ENCODE measurements around the gene PHC2.
"Not testable (repeated sequence)": the region's sequence is repeated elsewhere in the genome, so short reads cannot be mapped to it uniquely, and the experiment has no call there.

The PHC2 gene

DNA sequence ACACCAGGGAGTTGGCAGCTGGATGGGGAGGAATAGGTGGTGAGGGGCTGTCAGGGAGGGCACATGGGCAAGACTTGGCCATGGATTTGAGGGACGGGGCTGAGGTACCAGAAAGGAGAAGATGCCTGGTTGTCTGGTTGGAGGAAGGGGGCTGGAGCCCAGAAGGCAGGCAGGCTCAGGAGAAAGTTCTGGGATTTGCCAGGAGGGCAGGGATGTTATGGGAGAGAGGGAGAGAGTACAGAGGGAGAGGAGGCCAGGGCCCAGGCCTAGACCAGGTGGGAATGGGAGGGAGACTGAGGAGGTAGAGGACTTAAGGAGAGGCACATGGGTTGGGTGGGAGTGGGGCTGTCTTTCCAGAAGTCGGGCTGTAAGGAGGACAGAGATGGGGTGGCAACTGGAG, 114.3 kb downstream of the PHC2 start:
- no peak overlapping the region for H3K27ac ChIP-seq
- no peak overlapping the region for H3K4me3 ChIP-seq (ENCODE audit: low read depth, low read length)
- H3K4me2 ChIP-seq (ENCODE audit: low read length) = no peak overlapping the region
- H3K79me2 ChIP-seq = no peaks in the 10 kb centered on the region
- no peaks in the 10 kb centered on the region for H3K27me3 ChIP-seq (ENCODE audit: control insufficient read depth, insufficient read depth, low read length)
- H2AFZ ChIP-seq = no peak overlapping the region
- no peaks in the 10 kb centered on the region for H3K9me3 ChIP-seq (ENCODE audit: control insufficient read depth, low read length)
- H3K4me1 ChIP-seq = no peaks in the 10 kb centered on the region
- H3K36me3 ChIP-seq (ENCODE audit: control insufficient read depth, insufficient read depth, low read length) = no peaks in the 10 kb centered on the region
- no peak overlapping the region for H3K9ac ChIP-seq
- TF ChIP-seq, protein P1, sequence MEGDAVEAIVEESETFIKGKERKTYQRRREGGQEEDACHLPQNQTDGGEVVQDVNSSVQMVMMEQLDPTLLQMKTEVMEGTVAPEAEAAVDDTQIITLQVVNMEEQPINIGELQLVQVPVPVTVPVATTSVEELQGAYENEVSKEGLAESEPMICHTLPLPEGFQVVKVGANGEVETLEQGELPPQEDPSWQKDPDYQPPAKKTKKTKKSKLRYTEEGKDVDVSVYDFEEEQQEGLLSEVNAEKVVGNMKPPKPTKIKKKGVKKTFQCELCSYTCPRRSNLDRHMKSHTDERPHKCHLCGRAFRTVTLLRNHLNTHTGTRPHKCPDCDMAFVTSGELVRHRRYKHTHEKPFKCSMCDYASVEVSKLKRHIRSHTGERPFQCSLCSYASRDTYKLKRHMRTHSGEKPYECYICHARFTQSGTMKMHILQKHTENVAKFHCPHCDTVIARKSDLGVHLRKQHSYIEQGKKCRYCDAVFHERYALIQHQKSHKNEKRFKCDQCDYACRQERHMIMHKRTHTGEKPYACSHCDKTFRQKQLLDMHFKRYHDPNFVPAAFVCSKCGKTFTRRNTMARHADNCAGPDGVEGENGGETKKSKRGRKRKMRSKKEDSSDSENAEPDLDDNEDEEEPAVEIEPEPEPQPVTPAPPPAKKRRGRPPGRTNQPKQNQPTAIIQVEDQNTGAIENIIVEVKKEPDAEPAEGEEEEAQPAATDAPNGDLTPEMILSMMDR (IDR thresholded peaks at IDR 0.05) = no peak

DNA sequence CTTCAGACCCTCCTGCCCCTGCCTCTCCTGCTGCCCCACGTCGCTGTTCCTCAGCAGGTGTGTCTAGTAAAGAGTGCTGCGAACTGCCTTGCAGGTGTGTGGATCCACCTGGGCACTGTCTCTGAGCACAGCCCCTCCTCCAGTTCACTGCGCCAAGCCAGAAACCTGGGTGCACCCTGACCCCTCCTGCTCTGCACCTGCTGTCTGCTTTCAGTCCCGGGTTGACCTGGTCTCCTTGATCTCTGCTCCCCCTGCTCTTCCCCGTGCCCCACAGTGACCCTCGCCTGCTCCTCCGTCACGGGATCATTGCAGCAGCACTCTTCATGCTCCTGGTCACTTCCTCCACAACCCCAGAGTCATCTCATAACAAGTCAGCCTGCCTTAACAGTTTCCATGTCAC, 116.5 kb downstream of the PHC2 start:
- H2AFZ ChIP-seq = no peak overlapping the region
- no peak overlapping the region for H3K4me2 ChIP-seq (ENCODE audit: low read length)
- no peak overlapping the region for H3K27ac ChIP-seq
- H3K27me3 ChIP-seq (ENCODE audit: control insufficient read depth, insufficient read depth, low read length) = no peaks in the 10 kb centered on the region
- H3K4me1 ChIP-seq = no peaks in the 10 kb centered on the region
- H3K4me3 ChIP-seq (ENCODE audit: low read depth, low read length) = no peak overlapping the region
- TF ChIP-seq, protein P1 (IDR thresholded peaks at IDR 0.05) = no peak
- no peaks in the 10 kb centered on the region for H3K79me2 ChIP-seq
- H3K9ac ChIP-seq = no peak overlapping the region
- H3K9me3 ChIP-seq (ENCODE audit: control insufficient read depth, low read length) = no peaks in the 10 kb centered on the region
- no peaks in the 10 kb centered on the region for H3K36me3 ChIP-seq (ENCODE audit: control insufficient read depth, insufficient read depth, low read length)

DNA sequence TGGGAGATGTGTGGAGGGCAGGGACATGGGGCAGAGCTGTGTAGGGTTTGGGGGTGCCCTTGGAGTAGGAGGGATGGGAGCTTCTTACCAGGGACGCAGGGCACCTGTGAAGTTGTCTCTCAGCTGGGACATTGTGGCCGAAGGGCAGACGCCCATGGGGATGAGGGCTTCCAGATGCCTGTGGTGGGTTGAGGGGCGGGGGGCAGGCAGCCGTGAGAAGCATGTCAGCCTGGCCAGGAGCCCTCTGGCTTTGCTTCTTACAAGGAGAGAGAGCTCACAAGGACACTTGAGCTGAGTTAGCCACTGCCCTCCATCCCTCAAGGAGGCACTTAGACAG, 118.5 kb downstream of the PHC2 start:
- Histone ChIP-seq H3K9ac (no peak overlapping the region), H3K4me3 (ENCODE audit: low read depth, low read length) (no peak overlapping the region), H3K4me1 (no peaks in the 10 kb centered on the region), H3K79me2 (no peaks in the 10 kb centered on the region), H3K4me2 (ENCODE audit: low read length) (no peak overlapping the region), H3K27me3 (ENCODE audit: control insufficient read depth, insufficient read depth, low read length) (no peaks in the 10 kb centered on the region), H3K9me3 (ENCODE audit: control insufficient read depth, low read length) (no peaks in the 10 kb centered on the region), H2AFZ (no peak overlapping the region), H3K36me3 (ENCODE audit: control insufficient read depth, insufficient read depth, low read length) (no peaks in the 10 kb centered on the region), H3K27ac (no peak overlapping the region)
- TF ChIP-seq, protein P1 (IDR thresholded peaks at IDR 0.05) = no peak

DNA sequence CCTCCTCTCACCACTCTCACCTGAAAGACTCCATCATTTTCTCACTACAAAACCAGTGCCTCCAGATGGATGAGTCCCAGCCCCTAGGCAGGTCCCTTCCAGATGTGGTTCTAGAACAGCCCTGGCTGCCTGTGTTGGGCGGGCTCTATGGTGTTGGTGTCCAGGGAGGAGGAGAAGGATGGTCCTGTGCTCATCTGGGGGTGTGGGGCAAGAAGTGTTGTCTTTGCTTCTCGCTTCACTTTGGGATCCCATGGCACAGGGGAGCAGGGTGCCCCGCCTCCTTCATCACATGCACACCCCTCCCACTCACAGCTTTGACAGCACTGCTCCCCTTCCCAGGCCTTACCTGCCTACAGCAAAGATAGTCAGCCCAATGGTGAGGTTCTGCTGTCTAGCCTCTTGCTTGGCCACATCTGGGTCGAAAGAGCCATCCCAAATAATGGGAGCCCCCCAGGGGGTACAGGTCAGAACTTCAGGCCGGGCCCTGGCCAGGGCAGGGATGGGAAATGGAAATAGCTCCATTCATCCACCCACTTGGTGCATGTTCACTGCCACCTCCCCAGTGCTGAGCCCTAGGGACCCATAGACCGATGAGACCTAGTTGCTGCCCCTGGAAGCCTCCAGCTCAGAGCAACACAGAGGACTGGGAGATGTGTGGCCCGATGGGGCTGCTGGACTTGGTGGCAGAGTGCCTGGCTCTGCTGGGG, 119.0 kb downstream of the PHC2 start:
- Histone ChIP-seq H3K4me3 (ENCODE audit: low read depth, low read length) (no peak overlapping the region), H3K4me1 (no peaks in the 10 kb centered on the region), H3K27ac (no peak overlapping the region), H3K9me3 (ENCODE audit: control insufficient read depth, low read length) (no peaks in the 10 kb centered on the region), H3K4me2 (ENCODE audit: low read length) (no peak overlapping the region), H2AFZ (no peak overlapping the region), H3K27me3 (ENCODE audit: control insufficient read depth, insufficient read depth, low read length) (no peaks in the 10 kb centered on the region), H3K9ac (no peak overlapping the region), H3K36me3 (ENCODE audit: control insufficient read depth, insufficient read depth, low read length) (no peaks in the 10 kb centered on the region), H3K79me2 (no peaks in the 10 kb centered on the region)
- TF ChIP-seq, protein P1 (IDR thresholded peaks at IDR 0.05) = no peak

DNA sequence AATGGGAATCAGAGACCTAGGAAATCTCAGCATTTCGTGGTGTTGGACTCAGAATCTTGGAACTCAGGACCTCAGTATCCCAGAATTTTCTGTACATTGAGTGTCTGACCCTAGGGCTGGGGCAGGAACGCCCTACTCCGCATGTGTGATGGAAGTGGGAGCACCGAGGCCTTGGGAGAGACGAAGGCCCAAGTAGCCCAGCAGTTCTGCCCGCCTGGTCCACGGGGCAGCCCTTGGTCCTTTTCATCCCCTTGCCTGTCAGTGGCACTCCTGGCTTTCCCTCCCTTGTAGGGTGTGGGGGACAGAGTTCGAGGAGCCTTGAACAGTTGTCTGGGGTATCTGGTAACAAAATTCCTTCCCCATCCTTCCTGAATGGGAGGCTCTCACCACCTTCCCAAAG, 120.2 kb downstream of the PHC2 start:
- no peaks in the 10 kb centered on the region for H3K4me1 ChIP-seq
- TF ChIP-seq, protein P1 (IDR thresholded peaks at IDR 0.05) = no peak
- no peaks in the 10 kb centered on the region for H3K9me3 ChIP-seq (ENCODE audit: control insufficient read depth, low read length)
- no peak overlapping the region for H3K4me3 ChIP-seq (ENCODE audit: low read depth, low read length)
- H3K4me2 ChIP-seq (ENCODE audit: low read length) = no peak overlapping the region
- H3K27ac ChIP-seq = no peak overlapping the region
- no peaks in the 10 kb centered on the region for H3K27me3 ChIP-seq (ENCODE audit: control insufficient read depth, insufficient read depth, low read length)
- no peaks in the 10 kb centered on the region for H3K79me2 ChIP-seq
- no peak overlapping the region for H2AFZ ChIP-seq
- H3K9ac ChIP-seq = no peak overlapping the region
- H3K36me3 ChIP-seq (ENCODE audit: control insufficient read depth, insufficient read depth, low read length) = no peaks in the 10 kb centered on the region

DNA sequence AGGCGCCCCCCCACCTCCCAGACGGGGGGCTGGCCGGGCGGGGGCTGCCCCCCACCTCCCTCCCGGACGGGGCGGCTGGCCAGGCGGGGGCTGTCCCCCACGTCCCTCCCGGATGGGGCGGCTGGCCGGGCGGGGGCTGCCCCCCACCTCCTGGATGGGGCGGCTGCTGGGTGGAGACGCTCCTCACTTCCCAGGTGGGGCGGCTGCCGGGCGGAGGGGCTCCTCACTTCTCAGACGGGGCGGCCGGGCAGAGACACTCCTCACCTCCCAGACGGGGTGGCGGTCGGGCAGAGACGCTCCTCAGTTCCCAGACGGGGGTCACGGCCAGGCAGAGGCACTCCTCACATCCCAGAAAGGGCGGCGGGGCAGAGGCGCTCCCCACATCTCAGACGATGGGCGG, 121.5 kb downstream of the PHC2 start:
- not testable (repeated sequence) for H3K27me3 ChIP-seq (ENCODE audit: control insufficient read depth, insufficient read depth, low read length); H3K4me3 ChIP-seq (ENCODE audit: low read depth, low read length); H2AFZ ChIP-seq; H3K4me1 ChIP-seq; H3K27ac ChIP-seq; H3K79me2 ChIP-seq; H3K9me3 ChIP-seq (ENCODE audit: control insufficient read depth, low read length); H3K9ac ChIP-seq; H3K4me2 ChIP-seq (ENCODE audit: low read length); H3K36me3 ChIP-seq (ENCODE audit: control insufficient read depth, insufficient read depth, low read length)

Data from parathyroid adenoma (tissue), 2 donors.